ENCODE measurements around the gene CBFA2T3.

- no peak for TF ChIP-seq TAF1 (IDR thresholded peaks at IDR 0.05; ENCODE audit: borderline replicate concordance, insufficient read depth, low read length)
- no peak for TF ChIP-seq REST (IDR thresholded peaks at IDR 0.05; ENCODE audit: insufficient read depth in 1 of 2, low read depth in 2 of 2, low read length in 2 of 2)
Observed at GRCh38 chr16:88962478-88963152, 14.4 kb downstream of the CBFA2T3 start.
